K562 (cell line): ENCODE measurements around the gene DPEP1. TPM values are rescaled to one million over a fixed set of nuclear protein-coding genes. Genes with fewer than 3 reads are reported as not detected.

Experiments
- BCL6 ChIP-seq: fragments of 250-450 bp; sonication (Bioruptor Pico); IDR thresholded peaks from 2 replicates; pipeline ENCODE4 v1.4.0; 2020
- ESRRB ChIP-seq: fragments of 250-450 bp; sonication (Bioruptor Pico); IDR thresholded peaks from 2 replicates; pipeline ENCODE4 v1.5.0; 2020; ENCODE audit warnings: mild to moderate bottlenecking, moderate library complexity, borderline replicate concordance
- NCOA6 ChIP-seq: fragments of 450-650 bp; IDR thresholded peaks from 2 replicates; pipeline ENCODE4 v1.6.1; 2017; ENCODE audit warnings: mild to moderate bottlenecking
- POLR2AphosphoS2 ChIP-seq: IDR thresholded peaks from 2 replicates; pipeline ENCODE4 v1.6.1; 2012; ENCODE audit warnings: low read length, improper control_type of control experiment
- SOX6 ChIP-seq: fragments of 450-650 bp; IDR thresholded peaks from 2 replicates; pipeline ENCODE4 v1.6.1; 2014; ENCODE audit warnings: mild to moderate bottlenecking
- VEZF1 ChIP-seq: fragments of 200-800 bp; sonication (Bioruptor generic); IDR thresholded peaks from 2 replicates; pipeline ENCODE4 v1.6.1; 2017; ENCODE audit warnings: missing genetic modification characterization, missing compliant biosample characterization
- ZNF184 ChIP-seq: sonication (generic); formaldehyde crosslinking; IDR thresholded peaks from 2 replicates; pipeline ENCODE4 v1.5.0; 2020; ENCODE audit warnings: missing genetic modification reagents
- ZNF57 ChIP-seq: fragments of 450-650 bp; formaldehyde crosslinking; IDR thresholded peaks from 2 replicates; pipeline ENCODE4 v1.4.0; 2020; ENCODE audit warnings: mild to moderate bottlenecking, moderate library complexity
- ZNF740 ChIP-seq, 3 experiments: fragments of 200-800 bp in 1 of 3; sonication (Bioruptor generic) in 1 of 3; sonication (generic) in 1 of 3; formaldehyde crosslinking in 1 of 3; IDR thresholded peaks; 2 replicates each; pipeline versions ENCODE4 v1.6.1 to v1.8.0; 2016 to 2022; ENCODE audit warnings: mild to moderate bottlenecking in 2 of 3, missing compliant biosample characterization in 2 of 3, missing genetic modification characterization in 2 of 3, missing genetic modification reagents in 1 of 3
- polyA plus RNA-seq, 8 experiments: library from polyadenylated mRNA; depleted of rRNA in 4 of 8; stranded (reverse) in 5 of 8; unstranded in 3 of 8; fragments of >200 nt; fragmentation: Nextera tagmentation in 2 of 8; fragmentation: Illumina TruSeq in 1 of 8; extraction: Ambion mirVana in 2 of 8; extraction: Trizol in 1 of 8; gene quantifications; 2 replicates each; pipeline versions ENCODE4 v1.2.1 to v1.2.3, GENCODE V29; 2011 to 2014; ENCODE audit warnings: inconsistent platforms in 1 of 8, missing spikeins in 1 of 8
- total RNA-seq, 7 experiments: library from RNA; depleted of rRNA in 6 of 7; stranded (reverse); fragments of >200 nt in 6 of 7; fragmentation: Illumina TruSeq in 2 of 7; extraction: Trizol in 2 of 7; gene quantifications; 2 replicates each; pipeline versions ENCODE4 v1.2.1 to v1.2.3, GENCODE V29; 2011 to 2021; ENCODE audit warnings: low replicate concordance in 1 of 7

Gene DPEP1
- total and polyA plus RNA-seq, 9 of the 15 experiments (the other 6 are each of a cell fraction or from before 2014, with no cell fraction given) = 0.14 to 0.31 (median 0.20) TPM; not detected in 6

GRCh38 chr16:89657442-89658220 lies 44.2 kb downstream of the DPEP1 start, which contains the start of the genes CHMP1A and SPATA33 (continued):
- no peak for TF ChIP-seq ZNF57 (CRISPR knock-in tag)
- no peak for TF ChIP-seq ESRRB (CRISPR knock-in tag)
- TF ChIP-seq ZNF184 (CRISPR knock-in tag) = no peak
- TF ChIP-seq SOX6 = 0 out of 2 replicates have a peak, but pooled peaks have one; percentile 9
- TF ChIP-seq POLR2AphosphoS2 = no peak
- peak; percentile 86 for TF ChIP-seq VEZF1 (CRISPR knock-in tag)
- TF ChIP-seq BCL6 (CRISPR knock-in tag) = no peak
- TF ChIP-seq NCOA6 = no peak
- no peak; the same call in 1 of the 2 replicates for TF ChIP-seq ZNF740 (CRISPR knock-in tag; IDR thresholded peaks at IDR 0.05)
- no peak for TF ChIP-seq ZNF740 (tag; IDR thresholded peaks at IDR 0.05)
